H9 (cell line): ENCODE results near the gene NPLOC4. TPM values are rescaled to one million over a fixed set of nuclear protein-coding genes. Genes with fewer than 3 reads are reported as not detected.
A peak's percentile ranks its signal among the peaks of the same experiment; 100 is the strongest.

ENCODE experiments used
- DNase-seq: peaks from one replicate; pipeline ENCODE4 v3.0.0-alpha.2; 2017
- H2AFZ ChIP-seq: one replicate; pipeline ENCODE4 v1.6.1; 2013; ENCODE audit warnings: mild to moderate bottlenecking, low read length, control low read depth, moderate library complexity
- H2AK5ac ChIP-seq: 2 replicates; pipeline ENCODE4 v1.6.1; 2013; ENCODE audit warnings: low read length, control low read depth, mixed read lengths; ENCODE audit not compliant: insufficient read length
- H2BK120ac ChIP-seq: one replicate; pipeline ENCODE4 v1.6.1; 2013; ENCODE audit warnings: low read depth, mild to moderate bottlenecking, low read length, control low read depth, inconsistent platforms; ENCODE audit not compliant: poor library complexity, severe bottlenecking
- H2BK12ac ChIP-seq: 2 replicates; pipeline ENCODE4 v1.6.1; 2013; ENCODE audit warnings: low read length, control low read depth, mixed read lengths, low read depth; ENCODE audit not compliant: insufficient read length
- H2BK15ac ChIP-seq: 2 replicates; pipeline ENCODE4 v1.6.1; 2013; ENCODE audit warnings: low read depth, low read length, control low read depth
- H2BK20ac ChIP-seq: one replicate; pipeline ENCODE4 v1.6.1; 2013; ENCODE audit warnings: low read depth, mild to moderate bottlenecking, low read length, control low read depth, inconsistent platforms; ENCODE audit not compliant: poor library complexity, severe bottlenecking
- H2BK5ac ChIP-seq: 2 replicates; pipeline ENCODE4 v1.6.1; 2013; ENCODE audit warnings: low read length, control low read depth, mixed read lengths; ENCODE audit not compliant: insufficient read length
- H3K14ac ChIP-seq: 2 replicates; pipeline ENCODE4 v1.6.1; 2013; ENCODE audit warnings: low read length, control low read depth; ENCODE audit not compliant: insufficient read depth
- H3K18ac ChIP-seq: 2 replicates; pipeline ENCODE4 v1.6.1; 2013; ENCODE audit warnings: low read depth, mild to moderate bottlenecking, mixed read lengths, low read length, control low read depth; ENCODE audit not compliant: insufficient read length
- H3K23ac ChIP-seq: 2 replicates; pipeline ENCODE4 v1.6.1; 2013; ENCODE audit warnings: low read length, control low read depth, mixed read lengths, low read depth; ENCODE audit not compliant: insufficient read length
- H3K23me2 ChIP-seq: 2 replicates; pipeline ENCODE4 v1.6.1; 2013; ENCODE audit warnings: low read depth, mild to moderate bottlenecking, mixed read lengths, low read length, control low read depth; ENCODE audit not compliant: insufficient read length, poor library complexity, severe bottlenecking
- H3K27ac ChIP-seq: 2 replicates; pipeline ENCODE4 v1.5.1; 2013; ENCODE audit warnings: low read length, control low read depth, mixed read lengths, low read depth; ENCODE audit not compliant: insufficient read length
- H3K27me3 ChIP-seq: 2 replicates; pipeline ENCODE4 v1.6.1; 2013; ENCODE audit warnings: low read length, control low read depth, inconsistent platforms; ENCODE audit not compliant: insufficient read depth
- H3K4ac ChIP-seq: 2 replicates; pipeline ENCODE4 v1.6.1; 2013; ENCODE audit warnings: low read depth, mild to moderate bottlenecking, control low read depth, inconsistent platforms, low read length, moderate library complexity
- H3K4me1 ChIP-seq: 2 replicates; pipeline ENCODE4 v1.6.1; 2013; ENCODE audit warnings: low read length, control low read depth, inconsistent platforms; ENCODE audit not compliant: insufficient read depth
- H3K4me2 ChIP-seq: 2 replicates; pipeline ENCODE4 v1.6.1; 2013; ENCODE audit warnings: low read length, control low read depth, mixed read lengths; ENCODE audit not compliant: insufficient read length, insufficient read depth
- H3K56ac ChIP-seq: 2 replicates; pipeline ENCODE4 v1.6.1; 2013; ENCODE audit warnings: low read depth, mild to moderate bottlenecking, mixed read lengths, low read length, control low read depth; ENCODE audit not compliant: insufficient read length
- H3K79me1 ChIP-seq: 2 replicates; pipeline ENCODE4 v1.6.1; 2013; ENCODE audit warnings: low read depth, mild to moderate bottlenecking, moderate library complexity, low read length, control low read depth, inconsistent platforms; ENCODE audit not compliant: insufficient read depth, poor library complexity, severe bottlenecking
- H3K79me2 ChIP-seq: 2 replicates; pipeline ENCODE4 v1.6.1; 2013; ENCODE audit warnings: low read length, control low read depth, inconsistent platforms; ENCODE audit not compliant: insufficient read depth
- H3K9ac ChIP-seq: 2 replicates; pipeline ENCODE4 v1.6.1; 2013; ENCODE audit warnings: low read length, control low read depth, mixed read lengths; ENCODE audit not compliant: insufficient read length; ENCODE audit errors: extremely low read depth
- H3K9me3 ChIP-seq: one replicate; pipeline ENCODE4 v1.6.1; 2013; ENCODE audit warnings: low read depth, low read length, inconsistent platforms; ENCODE audit not compliant: control insufficient read depth
- H3T11ph ChIP-seq: one replicate; pipeline ENCODE4 v1.6.1; 2013; ENCODE audit warnings: mild to moderate bottlenecking, low read length, control low read depth, inconsistent platforms
- H4K20me1 ChIP-seq: one replicate; pipeline ENCODE4 v1.6.1; 2013; ENCODE audit not compliant: control insufficient read depth, insufficient read length, insufficient read depth
- H4K5ac ChIP-seq: 2 replicates; pipeline ENCODE4 v1.6.1; 2013; ENCODE audit warnings: low read depth, mild to moderate bottlenecking, mixed read lengths, low read length, control low read depth; ENCODE audit not compliant: insufficient read length
- H4K8ac ChIP-seq: replicated peaks from 2 replicates; pipeline ENCODE4 v1.6.1; 2013; ENCODE audit warnings: low read length, control low read depth, mixed read lengths, low read depth; ENCODE audit not compliant: insufficient read length
- H4K91ac ChIP-seq: 2 replicates; pipeline ENCODE4 v1.6.1; 2013; ENCODE audit warnings: low read depth, mild to moderate bottlenecking, moderate library complexity, mixed read lengths, low read length, control low read depth; ENCODE audit not compliant: insufficient read length
- H3K27ac Mint-ChIP-seq, 3 experiments: 2 replicates in 2 of 3; 3 replicates in 1 of 3; pipeline ENCODE4 v1.8.0; 2020 to 2021; ENCODE audit warnings: mixed read lengths in 3 of 3, mild to moderate bottlenecking in 1 of 3, moderate library complexity in 1 of 3
- H3K27me3 Mint-ChIP-seq: 2 replicates; pipeline ENCODE4 v1.8.0; 2021; ENCODE audit warnings: low read depth, mild to moderate bottlenecking, moderate library complexity, mixed read lengths
- H3K36me3 Mint-ChIP-seq, 3 experiments: 2 replicates in 2 of 3; 3 replicates in 1 of 3; pipeline ENCODE4 v1.8.0; 2020 to 2021; ENCODE audit warnings: low read depth in 3 of 3, mixed read lengths in 3 of 3; ENCODE audit not compliant: insufficient read depth in 1 of 3
- H3K4me1 Mint-ChIP-seq, 2 experiments: 2 replicates each; pipeline ENCODE4 v1.8.0; 2020; ENCODE audit warnings: mixed read lengths in 2 of 2
- H3K4me3 Mint-ChIP-seq, 2 experiments: 2 replicates in 1 of 2; 3 replicates in 1 of 2; pipeline ENCODE4 v1.8.0; 2020 to 2021; ENCODE audit warnings: mild to moderate bottlenecking in 2 of 2, mixed read lengths in 2 of 2, moderate library complexity in 1 of 2
- H3K9me3 Mint-ChIP-seq, 2 experiments: 2 replicates in 1 of 2; 3 replicates in 1 of 2; pipeline ENCODE4 v1.8.0; 2020; ENCODE audit warnings: mild to moderate bottlenecking in 2 of 2, mixed read lengths in 2 of 2, moderate library complexity in 1 of 2
- CTCF ChIP-seq: fragments of 200-600 bp; sonication (generic); conservative IDR thresholded peaks from 3 replicates; pipeline ENCODE4 v1.8.0; 2021; ENCODE audit warnings: antibody characterized with exemption, mild to moderate bottlenecking
- WGBS: extraction: QIAGEN DNeasy Blood & Tissue Kit; methylation state at CpG from one replicate; pipeline ENCODE4 v1.1.7; 2013; ENCODE audit warnings: missing lambda C conversion rate, low lambda C conversion rate, mixed read lengths; ENCODE audit not compliant: insufficient read length; ENCODE audit errors: extremely low coverage; 5-methylcytosine and 5-hydroxymethylcytosine counted together
- total RNA-seq: library from RNA; stranded (reverse); gene quantifications from 2 replicates; pipeline ENCODE4 v1.2.1, GENCODE V29; 2021

NPLOC4 gene
- total RNA-seq, 1 experiment from 2014 or later, result 103 TPM

GRCh38 chr17:81581758-81582157, 55.2 kb downstream of the NPLOC4 start:
- H3K14ac ChIP-seq, result no peak overlapping the region
- DNase-seq, result no peak
- Mint-ChIP-seq H3K9me3 (no peaks in the 10 kb centered on the region), H3K36me3 (peaks cover 33 to 87% (median 83%) of the 10 kb centered on the region in 3 experiments), H3K4me1 (no peaks in the 10 kb centered on the region), H3K27me3 (peaks cover 3% of the 10 kb centered on the region), H3K27ac (0 out of 7 replicates have a peak overlapping the region, but pooled peaks of 2 of the 3 experiments have one; percentile 57 to 75), H3K4me3 (no peak overlapping the region)
- H3K27ac ChIP-seq, result no peak overlapping the region
- H3K18ac ChIP-seq, result no peak overlapping the region
- no peaks in the 10 kb centered on the region for H3K79me2 ChIP-seq
- no peak overlapping the region for H4K8ac ChIP-seq
- no peaks in the 10 kb centered on the region for H3K23me2 ChIP-seq
- no peak overlapping the region for H4K91ac ChIP-seq
- no peak overlapping the region for H4K5ac ChIP-seq
- no peak overlapping the region for H3K4me2 ChIP-seq
- whole genome bisulfite sequencing, result no CpG with 5 or more reads among the region's 8 CpGs
- peaks cover 2% of the 10 kb centered on the region for H4K20me1 ChIP-seq
- H2BK120ac ChIP-seq, result no peak overlapping the region
- no peaks in the 10 kb centered on the region for H3K4me1 ChIP-seq
- no peak overlapping the region for H3T11ph ChIP-seq
- no peaks in the 10 kb centered on the region for H3K79me1 ChIP-seq
- no peak overlapping the region for H3K56ac ChIP-seq
- no peak overlapping the region for H2BK20ac ChIP-seq
- H2AFZ ChIP-seq, result no peak overlapping the region
- H2BK15ac ChIP-seq, result no peak overlapping the region
- H3K9me3 ChIP-seq, result no peaks in the 10 kb centered on the region
- no peak overlapping the region for H2BK12ac ChIP-seq
- H3K27me3 ChIP-seq, result no peaks in the 10 kb centered on the region
- no peak overlapping the region for H2BK5ac ChIP-seq
- H2AK5ac ChIP-seq, result no peak overlapping the region
- no peak overlapping the region for H3K4ac ChIP-seq
- TF ChIP-seq CTCF, result no peak
- no peak overlapping the region for H3K9ac ChIP-seq
- H3K23ac ChIP-seq, result no peak overlapping the region
